ENCODE data around the gene SYT14.
A peak's percentile ranks its signal among the peaks of the same experiment; 100 is the strongest.

The SYT14 gene

DNA sequence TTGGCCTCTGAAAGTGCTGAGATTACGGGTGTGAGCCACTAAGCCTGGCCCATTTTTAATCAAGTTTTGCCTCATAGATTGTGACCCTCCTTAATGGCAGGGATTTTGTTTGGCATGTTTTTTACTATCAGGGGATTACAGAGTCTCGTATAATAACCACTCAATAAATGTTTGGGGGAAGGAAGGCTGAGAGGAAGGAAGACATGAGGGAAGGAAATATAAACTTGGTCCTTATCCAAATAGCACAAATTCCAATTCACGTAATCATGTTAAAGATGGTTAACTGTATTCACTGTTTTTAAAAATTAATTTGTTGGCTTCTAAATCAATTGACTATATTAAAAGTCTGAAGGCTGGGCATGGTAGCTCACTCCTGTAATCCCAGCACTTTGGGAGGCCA is 263.7 kb downstream of the SYT14 start:
- Histone ChIP-seq H2BK12ac (ENCODE audit: low read length) (no peak overlapping the region), H4K91ac (ENCODE audit: low read depth, low read length) (no peak overlapping the region), H2BK120ac (ENCODE audit: insufficient read depth, low read length, poor library complexity) (no peak overlapping the region), H3K23ac (ENCODE audit: low read length) (no peak overlapping the region), H3K79me2 (ENCODE audit: control insufficient read depth, insufficient read depth, low read length, poor library complexity) (no peaks in the 10 kb centered on the region), H3K4me2 (ENCODE audit: low read length) (no peak overlapping the region), H3K27ac (ENCODE audit: low read depth, low read length) (no peak overlapping the region), H3K9ac (ENCODE audit: low read length) (no peak overlapping the region), H3K79me1 (ENCODE audit: low read length) (no peaks in the 10 kb centered on the region), H3K4ac (ENCODE audit: low read depth, low read length) (no peak overlapping the region), H3K4me1 (ENCODE audit: control insufficient read depth in 1 of 2, insufficient read depth in 2 of 2, low read length in 2 of 2) (no peaks in the 10 kb centered on the region), H3K4me3 (ENCODE audit: low read depth, low read length) (no peak overlapping the region), H3K18ac (ENCODE audit: low read length) (no peak overlapping the region), H2AFZ (ENCODE audit: insufficient read depth, low read length, poor library complexity) (no peak overlapping the region), H4K8ac (ENCODE audit: low read depth, low read length) (no peak overlapping the region), H3K27me3 (ENCODE audit: insufficient read depth, low read length) (no peaks in the 10 kb centered on the region), H4K12ac (ENCODE audit: low read depth, low read length) (no peak overlapping the region), H3K36me3 (ENCODE audit: control insufficient read depth in 1 of 2, insufficient read depth in 2 of 2, low read length in 2 of 2) (no peaks in the 10 kb centered on the region), H2AK5ac (ENCODE audit: low read length) (no peak overlapping the region), H3K14ac (ENCODE audit: low read length) (no peak overlapping the region), H2BK5ac (ENCODE audit: low read depth, low read length, poor library complexity) (no peak overlapping the region), H3K9me3 (ENCODE audit: insufficient read depth, low read depth, low read length) (no peaks in the 10 kb centered on the region)
- DNase-seq: no peak
- WGBS (ENCODE audit: extremely low coverage, insufficient coverage, insufficient read length): no CpG with 5 or more reads among the region's 3 CpGs

DNA sequence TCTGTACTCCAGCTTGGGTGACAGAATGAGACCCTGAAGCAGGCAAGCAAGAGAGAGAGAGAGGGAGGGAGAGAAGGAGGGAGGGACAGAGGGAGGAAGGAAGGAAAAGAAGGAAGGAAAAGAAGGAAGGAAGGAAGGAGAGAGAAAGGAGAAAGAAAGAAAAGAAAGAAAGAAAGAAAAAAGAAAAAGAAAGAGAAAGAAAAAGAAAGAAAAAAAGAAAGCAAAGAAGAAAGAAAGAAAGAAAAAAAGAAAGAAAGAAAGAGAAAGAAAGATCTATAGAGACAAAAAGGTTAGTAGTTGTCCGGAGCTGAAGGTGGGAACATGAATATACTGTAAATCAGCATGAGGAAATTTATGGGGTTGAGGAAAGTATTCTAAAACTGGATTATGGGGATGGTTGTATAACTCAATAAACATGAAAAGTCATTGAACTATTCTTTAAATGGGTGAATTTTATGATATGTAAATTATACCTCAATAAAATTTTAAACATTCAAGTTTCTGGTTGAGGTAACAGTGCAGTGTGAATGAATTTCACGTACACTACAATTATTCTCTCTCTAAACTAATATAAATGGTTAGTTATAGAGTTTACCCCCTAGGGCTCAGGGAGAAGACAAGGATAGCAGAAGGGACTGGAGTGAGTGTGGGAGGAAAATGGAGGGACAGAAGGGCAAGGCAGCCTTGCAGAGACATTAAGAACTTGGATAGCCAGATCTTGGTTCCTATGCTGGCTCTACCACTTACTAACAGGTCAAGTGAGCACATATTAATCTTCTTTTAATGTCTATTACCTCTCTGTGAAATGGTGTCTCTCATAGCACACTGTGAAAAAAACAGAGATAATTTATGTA is 269.8 kb downstream of the SYT14 start:
- no peak overlapping the region for H2BK120ac ChIP-seq (ENCODE audit: insufficient read depth, low read length, poor library complexity)
- H3K9me3 ChIP-seq (ENCODE audit: insufficient read depth, low read depth, low read length): no peaks in the 10 kb centered on the region
- no peak overlapping the region for H3K4ac ChIP-seq (ENCODE audit: low read depth, low read length)
- H3K4me1 ChIP-seq (ENCODE audit: control insufficient read depth in 1 of 2, insufficient read depth in 2 of 2, low read length in 2 of 2): no peaks in the 10 kb centered on the region
- no peak overlapping the region for H3K18ac ChIP-seq (ENCODE audit: low read length)
- H3K4me2 ChIP-seq (ENCODE audit: low read length): no peak overlapping the region
- no peaks in the 10 kb centered on the region for H3K27me3 ChIP-seq (ENCODE audit: insufficient read depth, low read length)
- no peaks in the 10 kb centered on the region for H3K36me3 ChIP-seq (ENCODE audit: control insufficient read depth in 1 of 2, insufficient read depth in 2 of 2, low read length in 2 of 2)
- H2BK12ac ChIP-seq (ENCODE audit: low read length): no peak overlapping the region
- H2AFZ ChIP-seq (ENCODE audit: insufficient read depth, low read length, poor library complexity): no peak overlapping the region
- DNase-seq: no peak
- no peak overlapping the region for H3K14ac ChIP-seq (ENCODE audit: low read length)
- H3K9ac ChIP-seq (ENCODE audit: low read length): no peak overlapping the region
- no peak overlapping the region for H3K27ac ChIP-seq (ENCODE audit: low read depth, low read length)
- WGBS (ENCODE audit: extremely low coverage, insufficient coverage, insufficient read length): no CpG with 5 or more reads among the region's 2 CpGs
- no peaks in the 10 kb centered on the region for H3K79me1 ChIP-seq (ENCODE audit: low read length)
- no peak overlapping the region for H4K91ac ChIP-seq (ENCODE audit: low read depth, low read length)
- H4K8ac ChIP-seq (ENCODE audit: low read depth, low read length): no peak overlapping the region
- no peak overlapping the region for H3K4me3 ChIP-seq (ENCODE audit: low read depth, low read length)
- H2BK5ac ChIP-seq (ENCODE audit: low read depth, low read length, poor library complexity): no peak overlapping the region
- no peaks in the 10 kb centered on the region for H3K79me2 ChIP-seq (ENCODE audit: control insufficient read depth, insufficient read depth, low read length, poor library complexity)
- no peak overlapping the region for H4K12ac ChIP-seq (ENCODE audit: low read depth, low read length)
- no peak overlapping the region for H3K23ac ChIP-seq (ENCODE audit: low read length)
- H2AK5ac ChIP-seq (ENCODE audit: low read length): no peak overlapping the region

DNA sequence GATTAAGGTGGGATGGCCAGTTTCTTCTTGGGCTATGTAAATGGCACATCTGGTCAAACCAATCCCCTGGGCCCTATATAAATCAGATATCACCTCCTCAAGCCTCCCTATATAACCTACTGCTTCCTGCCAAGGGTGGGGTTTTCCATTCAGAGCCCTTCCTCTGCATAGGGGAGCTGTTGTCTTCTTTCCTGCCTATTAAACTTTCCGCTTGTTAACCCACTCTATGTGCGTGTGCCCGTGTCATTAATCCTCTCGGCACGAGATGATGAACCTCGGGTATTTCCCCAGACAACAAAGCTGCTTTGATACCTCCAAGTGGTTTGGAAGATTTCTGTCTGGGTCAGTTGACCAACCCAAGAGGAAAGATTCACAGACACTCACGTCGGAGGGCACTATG is 275.3 kb downstream of the SYT14 start:
- H4K8ac ChIP-seq (ENCODE audit: low read depth, low read length): no peak overlapping the region
- H3K4me3 ChIP-seq (ENCODE audit: low read depth, low read length): no peak overlapping the region
- no peaks in the 10 kb centered on the region for H3K9me3 ChIP-seq (ENCODE audit: insufficient read depth, low read depth, low read length)
- no peak overlapping the region for H2BK120ac ChIP-seq (ENCODE audit: insufficient read depth, low read length, poor library complexity)
- no peak overlapping the region for H3K18ac ChIP-seq (ENCODE audit: low read length)
- no peak overlapping the region for H2BK5ac ChIP-seq (ENCODE audit: low read depth, low read length, poor library complexity)
- no peaks in the 10 kb centered on the region for H3K27me3 ChIP-seq (ENCODE audit: insufficient read depth, low read length)
- H3K4me1 ChIP-seq (ENCODE audit: control insufficient read depth in 1 of 2, insufficient read depth in 2 of 2, low read length in 2 of 2): peaks cover 0 to 2% of the 10 kb centered on the region in 2 experiments
- no peak overlapping the region for H3K23ac ChIP-seq (ENCODE audit: low read length)
- WGBS (ENCODE audit: extremely low coverage, insufficient coverage, insufficient read length): no CpG with 5 or more reads among the region's 8 CpGs
- no peak overlapping the region for H3K4ac ChIP-seq (ENCODE audit: low read depth, low read length)
- no peaks in the 10 kb centered on the region for H3K36me3 ChIP-seq (ENCODE audit: control insufficient read depth in 1 of 2, insufficient read depth in 2 of 2, low read length in 2 of 2)
- H4K91ac ChIP-seq (ENCODE audit: low read depth, low read length): no peak overlapping the region
- no peak overlapping the region for H3K4me2 ChIP-seq (ENCODE audit: low read length)
- no peak overlapping the region for H2AK5ac ChIP-seq (ENCODE audit: low read length)
- H3K14ac ChIP-seq (ENCODE audit: low read length): no peak overlapping the region
- H3K79me2 ChIP-seq (ENCODE audit: control insufficient read depth, insufficient read depth, low read length, poor library complexity): no peaks in the 10 kb centered on the region
- DNase-seq: no peak
- no peak overlapping the region for H3K27ac ChIP-seq (ENCODE audit: low read depth, low read length)
- no peak overlapping the region for H2AFZ ChIP-seq (ENCODE audit: insufficient read depth, low read length, poor library complexity)
- no peak overlapping the region for H3K9ac ChIP-seq (ENCODE audit: low read length)
- no peaks in the 10 kb centered on the region for H3K79me1 ChIP-seq (ENCODE audit: low read length)
- no peak overlapping the region for H4K12ac ChIP-seq (ENCODE audit: low read depth, low read length)
- no peak overlapping the region for H2BK12ac ChIP-seq (ENCODE audit: low read length)

DNA sequence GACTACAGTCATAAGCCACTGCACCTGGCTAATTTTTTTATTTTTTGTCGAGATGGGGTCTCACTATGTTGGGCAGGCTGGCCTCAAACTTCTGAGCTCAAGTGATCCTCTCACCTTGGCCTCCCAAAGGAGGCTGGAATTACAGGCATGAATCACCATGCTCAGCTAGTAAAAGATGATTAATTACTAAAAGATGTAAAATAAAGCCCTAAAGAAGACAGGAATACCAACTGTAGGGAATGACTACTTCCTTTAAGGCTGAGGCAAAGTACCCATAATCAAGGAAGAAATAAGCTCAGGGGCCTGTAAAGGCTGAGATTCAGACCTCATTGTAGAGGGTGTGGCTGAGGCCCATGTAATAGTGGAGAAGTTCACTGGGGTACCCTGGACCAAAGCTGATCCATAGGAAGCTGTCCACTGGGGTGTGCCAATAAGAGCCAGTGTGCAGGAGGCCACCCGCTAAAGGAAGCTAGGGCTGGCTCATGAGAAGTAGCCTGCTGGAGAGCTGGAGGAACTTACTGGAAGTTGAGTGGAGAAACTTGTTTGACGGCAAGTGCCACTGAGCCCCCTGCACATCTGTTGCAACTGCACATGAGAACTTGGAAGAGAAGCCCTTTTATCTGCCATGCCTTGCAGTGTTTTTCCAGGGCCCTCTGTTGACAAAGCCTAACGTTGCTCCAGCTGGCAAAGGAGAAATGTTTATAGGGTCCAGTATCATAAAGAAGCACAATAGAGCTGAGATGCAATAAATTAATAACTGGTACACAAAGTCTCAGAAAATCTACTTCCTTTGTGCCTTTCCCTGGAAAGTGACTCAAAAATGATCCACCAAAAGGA is 276.8 kb downstream of the SYT14 start:
- Histone ChIP-seq H3K79me2 (ENCODE audit: control insufficient read depth, insufficient read depth, low read length, poor library complexity) (no peaks in the 10 kb centered on the region), H3K27ac (ENCODE audit: low read depth, low read length) (no peak overlapping the region), H4K12ac (ENCODE audit: low read depth, low read length) (no peak overlapping the region), H3K4me2 (ENCODE audit: low read length) (no peak overlapping the region), H3K4me1 (ENCODE audit: control insufficient read depth in 1 of 2, insufficient read depth in 2 of 2, low read length in 2 of 2) (peaks cover 0 to 2% of the 10 kb centered on the region in 2 experiments), H2AFZ (ENCODE audit: insufficient read depth, low read length, poor library complexity) (no peak overlapping the region), H3K18ac (ENCODE audit: low read length) (no peak overlapping the region), H2BK120ac (ENCODE audit: insufficient read depth, low read length, poor library complexity) (no peak overlapping the region), H4K91ac (ENCODE audit: low read depth, low read length) (no peak overlapping the region), H3K4me3 (ENCODE audit: low read depth, low read length) (no peak overlapping the region), H2AK5ac (ENCODE audit: low read length) (no peak overlapping the region), H3K9me3 (ENCODE audit: insufficient read depth, low read depth, low read length) (no peaks in the 10 kb centered on the region), H2BK12ac (ENCODE audit: low read length) (no peak overlapping the region), H3K79me1 (ENCODE audit: low read length) (no peaks in the 10 kb centered on the region), H2BK5ac (ENCODE audit: low read depth, low read length, poor library complexity) (no peak overlapping the region), H3K23ac (ENCODE audit: low read length) (no peak overlapping the region), H3K27me3 (ENCODE audit: insufficient read depth, low read length) (no peaks in the 10 kb centered on the region), H3K4ac (ENCODE audit: low read depth, low read length) (no peak overlapping the region), H4K8ac (ENCODE audit: low read depth, low read length) (no peak overlapping the region), H3K14ac (ENCODE audit: low read length) (no peak overlapping the region), H3K9ac (ENCODE audit: low read length) (no peak overlapping the region), H3K36me3 (ENCODE audit: control insufficient read depth in 1 of 2, insufficient read depth in 2 of 2, low read length in 2 of 2) (no peaks in the 10 kb centered on the region)
- no CpG with 5 or more reads among the region's 4 CpGs for WGBS (ENCODE audit: extremely low coverage, insufficient coverage, insufficient read length)
- DNase-seq: peak in 1 of 2 donors; percentile 27
